Measurements from ENCODE around the gene ATG13.

Gene ATG13

DNA sequence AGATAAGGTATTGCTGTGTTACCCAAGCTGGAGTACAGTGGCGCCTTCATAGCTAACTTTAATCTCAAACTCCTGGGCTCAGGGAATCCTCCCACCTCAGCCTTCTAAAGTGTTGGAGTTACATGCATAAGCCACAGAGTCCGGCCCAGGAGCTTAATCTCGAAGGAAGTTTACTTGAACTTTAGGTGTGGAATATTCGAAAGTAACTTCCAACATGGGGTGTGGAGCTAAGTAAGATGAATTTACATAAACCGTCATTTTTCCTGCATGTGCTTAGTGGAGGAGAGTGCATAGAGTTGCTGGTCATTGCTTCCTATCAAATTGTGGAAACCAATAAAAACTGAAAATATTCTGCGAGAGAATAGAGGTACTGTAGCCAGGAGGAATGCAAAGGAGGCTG lies 1.5 kb downstream of the ATG13 start:
- Histone ChIP-seq H3K36me3 (replicated peaks) (peaks cover 8% of the 10 kb centered on the region), H3K27ac (no peak overlapping the region), H3K4me3 (ENCODE audit: low read depth, low read length) (peak overlapping the region; percentile 22), H3K27me3 (replicated peaks) (no peaks in the 10 kb centered on the region)
- DNase-seq: no peak
- in situ Hi-C loops (cut with HindIII; ENCODE audit: low pct_ligation_motif_present, low sequenced_read_pairs): no loop called here
- TF ChIP-seq, protein P1, sequence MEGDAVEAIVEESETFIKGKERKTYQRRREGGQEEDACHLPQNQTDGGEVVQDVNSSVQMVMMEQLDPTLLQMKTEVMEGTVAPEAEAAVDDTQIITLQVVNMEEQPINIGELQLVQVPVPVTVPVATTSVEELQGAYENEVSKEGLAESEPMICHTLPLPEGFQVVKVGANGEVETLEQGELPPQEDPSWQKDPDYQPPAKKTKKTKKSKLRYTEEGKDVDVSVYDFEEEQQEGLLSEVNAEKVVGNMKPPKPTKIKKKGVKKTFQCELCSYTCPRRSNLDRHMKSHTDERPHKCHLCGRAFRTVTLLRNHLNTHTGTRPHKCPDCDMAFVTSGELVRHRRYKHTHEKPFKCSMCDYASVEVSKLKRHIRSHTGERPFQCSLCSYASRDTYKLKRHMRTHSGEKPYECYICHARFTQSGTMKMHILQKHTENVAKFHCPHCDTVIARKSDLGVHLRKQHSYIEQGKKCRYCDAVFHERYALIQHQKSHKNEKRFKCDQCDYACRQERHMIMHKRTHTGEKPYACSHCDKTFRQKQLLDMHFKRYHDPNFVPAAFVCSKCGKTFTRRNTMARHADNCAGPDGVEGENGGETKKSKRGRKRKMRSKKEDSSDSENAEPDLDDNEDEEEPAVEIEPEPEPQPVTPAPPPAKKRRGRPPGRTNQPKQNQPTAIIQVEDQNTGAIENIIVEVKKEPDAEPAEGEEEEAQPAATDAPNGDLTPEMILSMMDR (IDR thresholded peaks at IDR 0.05; ENCODE audit: low read depth, low read length, missing control alignments): no peak

DNA sequence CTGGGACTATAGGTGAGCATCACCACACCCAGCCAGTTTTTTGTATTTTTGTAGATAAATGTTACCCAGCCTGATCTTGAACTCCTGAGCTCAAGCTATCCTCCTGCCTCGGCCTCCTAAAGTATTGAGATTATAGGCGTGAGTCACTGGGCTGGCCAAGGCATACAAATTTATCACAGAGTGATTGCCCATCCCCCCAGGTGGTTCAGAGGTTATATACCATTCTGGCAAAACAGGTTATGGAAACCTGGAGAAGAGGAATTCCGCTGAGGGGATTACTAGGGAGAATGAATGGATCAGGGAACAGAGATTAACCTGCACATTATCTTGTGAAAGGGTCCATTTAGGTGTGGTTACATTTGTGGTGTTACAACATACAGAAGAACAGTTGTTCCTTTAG lies 8.1 kb downstream of the ATG13 start:
- TF ChIP-seq, protein P1 (IDR thresholded peaks at IDR 0.05; ENCODE audit: low read depth, low read length, missing control alignments): no peak
- H3K36me3 ChIP-seq (replicated peaks): peaks cover 27% of the 10 kb centered on the region

DNA sequence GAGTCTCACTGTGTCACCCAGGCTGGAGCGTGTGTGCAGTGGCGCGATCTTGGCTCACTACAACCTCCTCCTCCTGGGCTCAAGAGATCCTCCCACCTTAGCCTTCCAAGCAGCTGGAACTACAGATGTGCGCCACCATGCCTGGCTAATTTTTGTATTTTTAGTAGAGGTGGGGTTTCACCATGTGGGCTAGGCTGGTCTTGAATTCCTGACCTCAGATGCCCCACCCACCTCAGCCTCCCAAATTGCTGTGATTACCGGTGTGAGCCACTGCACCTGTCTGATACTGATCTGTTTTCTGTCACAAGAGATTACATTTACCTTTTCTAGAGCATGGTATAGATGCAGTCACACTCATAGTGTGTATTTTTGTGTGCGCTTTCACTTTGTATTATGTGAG lies 11.6 kb downstream of the ATG13 start:
- Histone ChIP-seq H3K27me3 (replicated peaks) (no peaks in the 10 kb centered on the region), H3K27ac (no peak overlapping the region), H3K4me3 (ENCODE audit: low read depth, low read length) (no peak overlapping the region), H3K36me3 (replicated peaks) (peaks cover 28% of the 10 kb centered on the region)
- DNase-seq: no peak
- in situ Hi-C loops (cut with HindIII; ENCODE audit: low pct_ligation_motif_present, low sequenced_read_pairs): no loop called here
- TF ChIP-seq, protein P1 (IDR thresholded peaks at IDR 0.05; ENCODE audit: low read depth, low read length, missing control alignments): no peak

More for the DNA sequence above, 8.1 kb downstream of the ATG13 start:
- H3K27ac ChIP-seq: no peak overlapping the region
- H3K4me3 ChIP-seq (ENCODE audit: low read depth, low read length): no peak overlapping the region
- no peak for DNase-seq
- in situ Hi-C loops (cut with HindIII; ENCODE audit: low pct_ligation_motif_present, low sequenced_read_pairs): no loop called here
- no peaks in the 10 kb centered on the region for H3K27me3 ChIP-seq (replicated peaks)

DNA sequence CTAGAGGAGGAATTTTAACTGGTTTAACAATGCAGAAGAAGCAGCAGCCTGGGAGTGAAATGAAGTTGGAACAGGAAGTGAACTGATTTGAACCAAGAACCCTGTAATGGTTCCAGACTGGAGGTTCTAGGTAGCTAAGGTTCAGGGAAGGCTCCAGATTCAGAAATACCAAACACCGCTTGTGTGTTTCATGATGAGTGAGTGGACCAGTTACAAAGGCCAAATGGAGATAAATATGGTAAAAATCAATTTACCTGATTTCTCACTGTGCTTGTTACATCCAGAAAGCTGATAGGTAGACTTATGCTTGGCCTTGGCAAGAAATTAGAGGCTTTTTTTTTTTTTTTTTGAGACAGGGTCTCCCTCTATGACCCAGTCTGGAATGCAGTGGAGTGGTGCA lies 12.9 kb downstream of the ATG13 start:
- peaks cover 26% of the 10 kb centered on the region for H3K36me3 ChIP-seq (replicated peaks)
- DNase-seq: no peak
- H3K27me3 ChIP-seq (replicated peaks): no peaks in the 10 kb centered on the region
- in situ Hi-C loops (cut with HindIII; ENCODE audit: low pct_ligation_motif_present, low sequenced_read_pairs): no loop called here
- no peak overlapping the region for H3K27ac ChIP-seq
- H3K4me3 ChIP-seq (ENCODE audit: low read depth, low read length): no peak overlapping the region
- TF ChIP-seq, protein P1 (IDR thresholded peaks at IDR 0.05; ENCODE audit: low read depth, low read length, missing control alignments): no peak

DNA sequence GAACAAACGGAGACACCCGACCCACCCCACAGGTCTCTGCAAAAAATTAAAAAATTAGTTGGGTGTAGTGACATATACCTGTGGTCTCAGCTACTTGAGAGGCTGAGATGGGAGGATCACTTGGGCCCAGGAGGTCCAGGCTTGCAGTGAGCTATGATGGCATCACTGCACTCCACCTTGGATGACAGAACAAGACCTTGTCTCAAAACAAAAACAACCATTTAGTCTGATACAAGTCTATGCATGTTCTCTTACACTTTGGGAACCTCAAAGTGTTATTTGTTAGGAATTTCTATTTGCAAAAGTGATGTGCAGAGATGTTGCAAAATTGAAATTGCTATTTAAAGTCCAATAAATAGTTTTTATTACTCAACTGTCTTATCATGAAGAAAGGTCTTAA lies 14.3 kb downstream of the ATG13 start:
- TF ChIP-seq, protein P1 (IDR thresholded peaks at IDR 0.05; ENCODE audit: low read depth, low read length, missing control alignments): no peak
- in situ Hi-C loops (cut with HindIII; ENCODE audit: low pct_ligation_motif_present, low sequenced_read_pairs): no loop called here
- Histone ChIP-seq H3K36me3 (replicated peaks) (peaks cover 15% of the 10 kb centered on the region), H3K4me3 (ENCODE audit: low read depth, low read length) (no peak overlapping the region), H3K27ac (no peak overlapping the region), H3K27me3 (replicated peaks) (no peaks in the 10 kb centered on the region)
- no peak for DNase-seq

DNA sequence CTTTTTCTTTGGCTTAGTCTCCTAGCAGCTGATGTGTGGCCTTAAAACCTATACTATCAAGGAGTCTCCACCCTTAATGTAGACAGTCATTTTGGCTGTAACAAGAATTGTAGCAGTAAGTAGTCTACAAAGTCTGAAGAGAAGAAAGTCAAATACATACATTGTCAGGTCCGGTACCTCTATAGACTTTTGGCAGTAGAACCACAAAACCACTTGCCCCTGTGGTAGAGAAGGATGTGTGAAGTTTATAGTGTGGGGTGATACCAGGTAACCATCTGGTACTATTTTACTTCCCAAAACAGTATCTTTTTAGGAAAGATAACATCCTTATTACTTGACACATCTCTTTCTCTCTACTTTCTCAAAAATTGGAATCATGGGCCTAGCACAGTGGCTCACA lies 15.1 kb downstream of the ATG13 start:
- Histone ChIP-seq H3K27me3 (replicated peaks) (no peaks in the 10 kb centered on the region), H3K4me3 (ENCODE audit: low read depth, low read length) (no peak overlapping the region), H3K36me3 (replicated peaks) (peaks cover 12% of the 10 kb centered on the region), H3K27ac (no peak overlapping the region)
- no peak for DNase-seq
- TF ChIP-seq, protein P1 (IDR thresholded peaks at IDR 0.05; ENCODE audit: low read depth, low read length, missing control alignments): no peak
- in situ Hi-C loops (cut with HindIII; ENCODE audit: low pct_ligation_motif_present, low sequenced_read_pairs): no loop called here

All from brain microvascular endothelial cell (primary cell).